Kasumi-1 (cell line): ENCODE measurements around the gene LHFPL2.

Experiments
- DNase-seq, 2 experiments: peaks; one replicate each; lab custom pipeline; 2025; lab: John Stamatoyannopoulos, UW

Gene LHFPL2

DNA sequence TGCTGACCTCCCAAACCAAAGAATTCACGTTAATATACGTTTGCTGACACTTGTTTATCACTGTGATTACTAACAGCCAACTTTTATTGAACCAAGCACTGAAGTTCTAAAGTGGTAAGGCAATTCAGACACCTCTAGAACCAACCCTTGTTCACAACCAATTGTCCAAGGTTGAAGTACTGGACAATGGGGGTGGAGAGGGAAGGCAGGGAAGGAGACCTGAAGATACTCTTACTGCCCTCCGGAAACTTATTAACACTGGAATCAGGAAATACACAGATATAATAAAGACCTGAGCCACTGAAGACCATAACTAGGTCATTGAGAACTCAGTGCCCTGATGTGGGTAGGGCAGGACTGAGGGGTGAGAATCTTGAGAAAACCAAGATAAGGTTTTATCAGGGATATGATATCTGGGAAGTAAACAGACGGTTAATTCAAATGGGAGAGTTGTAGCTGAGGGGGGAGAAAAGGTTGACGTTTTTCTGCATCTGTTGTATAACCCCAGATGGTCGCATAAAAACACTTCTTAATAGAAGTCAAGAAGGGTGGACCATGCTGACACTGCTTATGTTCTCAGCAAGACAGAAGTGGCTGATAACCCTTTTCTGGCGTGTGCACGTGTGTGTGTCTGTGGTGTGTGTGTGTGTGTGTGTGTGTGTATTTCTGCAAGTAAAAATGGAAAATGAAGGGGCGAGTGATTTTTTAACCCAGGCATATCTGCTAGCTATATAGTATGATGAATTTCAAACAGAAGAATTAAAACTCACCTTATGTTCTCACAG lies 125.9 kb downstream of the LHFPL2 start:
- DNase-seq: no peak

DNA sequence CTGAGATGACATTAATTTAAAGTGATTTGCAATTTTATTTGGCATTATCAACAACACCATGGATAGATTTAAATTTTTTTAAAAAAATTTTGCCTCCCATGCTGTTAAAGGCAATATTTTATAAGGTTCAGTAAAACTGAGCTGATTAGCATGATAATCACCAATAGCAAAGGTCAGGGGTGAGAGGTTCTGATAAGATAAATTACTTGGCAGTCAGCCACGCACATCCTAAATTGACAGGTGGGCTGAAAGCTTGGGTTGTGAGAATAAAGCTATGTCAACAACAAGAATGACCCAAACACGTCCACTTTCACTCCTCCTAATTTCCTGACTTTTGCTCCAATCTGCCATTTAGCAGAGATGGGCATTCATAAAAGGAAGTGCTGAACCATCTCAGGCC lies 127.1 kb downstream of the LHFPL2 start:
- DNase-seq: no peak

- DNase-seq: no peak
Measured at GRCh38 chr5:78519198-78519941, 129.2 kb downstream of the LHFPL2 start.

- DNase-seq: no peak
Measured at GRCh38 chr5:78518365-78519197, 130.0 kb downstream of the LHFPL2 start.

DNA sequence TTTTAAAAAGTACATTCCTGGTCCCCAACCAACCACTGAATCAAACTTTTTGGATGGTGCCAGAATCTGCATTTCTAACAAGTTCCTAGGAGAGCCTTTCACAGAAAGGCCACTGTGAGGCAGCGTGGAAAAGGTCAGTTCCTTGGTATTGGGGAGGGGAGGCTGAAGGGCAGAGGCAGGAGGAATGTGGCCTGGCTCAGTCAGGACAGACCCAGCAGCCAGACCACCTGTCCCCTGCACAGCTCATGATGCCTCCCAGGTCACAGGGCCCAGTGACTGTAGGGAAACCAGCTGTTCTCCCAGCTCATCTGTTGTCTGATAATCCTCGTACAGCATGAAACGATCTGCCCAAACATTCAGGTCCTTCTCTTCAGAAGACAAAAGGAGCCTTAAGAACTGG lies 132.9 kb downstream of the LHFPL2 start:
- no peak for DNase-seq

- no peak for DNase-seq
Measured at GRCh38 chr5:78514427-78515330, 133.9 kb downstream of the LHFPL2 start.

DNA sequence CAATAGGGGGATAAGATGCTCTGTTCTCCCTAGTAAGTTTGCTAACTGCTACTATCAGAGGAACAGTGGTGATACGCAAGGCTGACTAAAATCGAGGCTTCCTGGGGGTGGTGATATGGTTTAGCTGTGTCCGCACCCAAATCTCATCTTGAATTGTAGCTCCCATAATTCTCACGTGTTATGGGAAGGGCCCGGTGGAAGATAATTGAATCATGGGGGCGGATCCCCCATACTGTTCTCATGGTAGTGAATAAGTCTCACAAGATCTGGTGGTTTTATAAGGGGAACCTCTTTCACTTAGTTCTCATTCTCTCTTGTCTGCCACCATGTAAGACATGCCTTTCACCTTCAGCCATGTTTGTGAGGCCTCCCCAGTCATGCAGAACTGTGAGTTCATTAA lies 135.1 kb downstream of the LHFPL2 start:
- DNase-seq: no peak

DNA sequence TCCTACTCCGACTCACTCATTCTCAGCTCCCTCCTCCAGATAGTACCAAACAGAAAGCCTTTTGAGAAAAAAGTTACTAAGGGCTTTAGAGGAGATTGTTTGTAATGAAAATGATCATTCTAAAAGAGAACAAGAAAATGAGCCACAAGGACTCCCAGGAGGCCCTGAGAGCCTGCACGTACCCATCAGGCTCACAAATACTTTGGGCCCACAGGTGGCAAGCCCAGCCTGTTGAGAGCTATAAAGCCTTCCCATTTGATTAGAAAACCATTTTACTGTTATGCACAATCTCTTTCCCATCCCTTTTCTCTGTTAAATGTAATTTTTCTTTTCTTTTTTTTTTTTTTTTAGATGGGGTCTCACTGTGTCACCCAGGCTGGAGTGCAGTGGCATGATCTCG lies 136.1 kb downstream of the LHFPL2 start:
- no peak for DNase-seq

- peak; percentile 69 to 73 for DNase-seq
Measured at GRCh38 chr5:78511121-78511906, 137.3 kb downstream of the LHFPL2 start.

DNA sequence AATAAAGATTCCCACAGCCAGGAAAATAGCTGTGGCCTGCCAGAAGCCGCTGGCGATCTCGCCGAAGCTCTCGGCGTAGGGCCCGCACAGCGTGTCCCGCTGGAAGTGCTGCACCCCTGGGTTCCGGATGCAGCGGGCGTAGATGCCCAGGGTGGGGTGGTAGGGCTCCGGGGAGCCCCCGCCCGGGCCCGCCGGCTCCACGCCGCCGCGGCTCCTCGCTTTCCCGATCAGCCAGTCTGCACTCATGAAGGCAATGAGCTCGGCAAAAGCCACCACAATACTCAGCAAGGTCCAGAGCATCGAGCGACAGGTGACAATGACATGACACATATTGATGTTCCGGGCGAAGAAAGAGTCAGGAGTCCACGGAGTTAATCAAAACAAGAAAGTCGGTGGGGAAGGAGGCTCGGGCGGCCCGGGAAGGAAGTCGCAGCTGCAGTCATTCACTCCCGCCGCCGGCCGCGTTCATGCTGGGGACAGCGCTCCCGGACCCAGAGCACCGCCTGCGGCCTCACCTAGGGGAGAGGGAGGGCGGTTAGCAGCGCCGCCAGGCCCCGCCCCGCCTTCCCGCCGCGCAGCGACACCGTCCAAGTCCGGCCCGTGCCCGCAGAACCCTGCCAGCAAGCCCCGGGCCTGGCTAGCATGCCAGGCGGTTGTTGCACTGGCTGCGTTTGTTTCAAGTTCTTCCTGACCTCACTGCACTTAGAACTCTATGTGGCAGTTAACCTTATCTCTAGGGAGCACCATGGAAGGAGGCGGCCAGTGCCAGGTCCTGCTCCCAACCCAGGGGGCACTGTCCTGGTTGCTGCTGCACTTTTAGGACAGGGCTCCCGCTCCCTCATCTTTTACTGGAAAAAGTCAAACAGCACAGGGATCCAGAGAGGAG lies 138.4 kb downstream of the LHFPL2 start:
- peak; percentile 40 to 51 for DNase-seq

DNA sequence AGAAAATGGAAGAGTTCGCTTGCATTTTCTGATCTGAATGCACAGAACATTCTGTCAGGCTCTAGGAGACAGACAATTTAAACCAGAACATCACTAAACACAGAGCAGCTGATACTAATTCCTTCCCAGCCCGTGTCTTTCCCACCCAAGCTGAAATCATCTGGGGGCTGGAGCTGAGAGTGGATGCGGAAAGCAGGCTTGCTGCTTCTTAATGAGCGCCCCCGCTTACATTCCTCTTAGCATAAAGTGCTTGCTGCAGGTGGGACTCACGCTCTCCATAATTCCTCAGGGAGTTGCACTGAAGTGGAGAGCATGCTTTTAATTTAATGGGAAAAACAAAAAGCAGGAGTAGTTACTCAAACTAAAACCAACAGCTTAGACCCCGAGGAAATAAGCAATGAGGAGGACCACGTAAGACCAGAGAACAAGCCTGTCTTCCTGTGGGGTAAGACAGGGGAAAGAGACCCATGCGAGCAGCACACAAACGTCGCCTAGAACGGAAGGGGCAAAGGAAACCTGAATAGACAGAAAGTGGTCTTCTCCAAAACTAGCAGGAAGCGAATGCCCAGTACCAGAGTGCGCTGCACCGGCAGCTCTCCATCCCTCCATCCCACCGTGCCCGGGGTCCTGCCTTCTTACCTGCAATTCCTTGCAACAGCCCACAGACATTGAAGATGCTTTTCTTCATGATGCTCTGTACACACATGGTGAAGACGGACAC lies 139.3 kb downstream of the LHFPL2 start:
- no peak for DNase-seq

DNA sequence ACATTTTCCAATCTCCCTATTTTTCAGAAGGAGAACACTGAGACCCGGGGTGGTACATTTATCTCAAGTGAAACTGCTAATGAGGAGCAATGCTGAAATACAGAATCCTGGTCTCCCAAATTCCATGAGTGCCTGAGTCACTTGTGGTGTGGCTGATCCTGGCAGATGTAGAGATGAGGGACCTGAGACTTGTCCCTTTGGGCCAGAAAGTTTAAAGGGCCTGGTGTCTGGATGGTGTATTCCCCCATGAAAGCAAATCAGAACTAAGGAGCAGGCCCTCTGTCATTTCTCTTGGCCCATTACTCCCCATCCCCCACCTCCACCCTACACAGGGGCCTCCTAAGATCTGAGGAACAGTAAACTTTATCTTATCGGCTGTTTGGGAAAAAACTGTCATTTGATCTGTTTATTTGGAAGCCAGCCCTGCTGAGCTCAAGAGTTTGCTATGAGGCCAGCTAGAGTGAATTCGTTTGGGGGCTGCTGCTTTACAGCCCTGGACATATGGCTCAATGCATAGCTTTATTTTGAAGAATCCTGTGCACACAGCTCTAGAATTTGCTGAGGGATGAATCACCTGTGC lies 140.3 kb downstream of the LHFPL2 start:
- no peak for DNase-seq

GRCh38 chr5:78507531-78507930 lies 141.0 kb downstream of the LHFPL2 start:
- DNase-seq: no peak

GRCh38 chr5:78506261-78507024 lies 142.1 kb downstream of the LHFPL2 start:
- DNase-seq: no peak

DNA sequence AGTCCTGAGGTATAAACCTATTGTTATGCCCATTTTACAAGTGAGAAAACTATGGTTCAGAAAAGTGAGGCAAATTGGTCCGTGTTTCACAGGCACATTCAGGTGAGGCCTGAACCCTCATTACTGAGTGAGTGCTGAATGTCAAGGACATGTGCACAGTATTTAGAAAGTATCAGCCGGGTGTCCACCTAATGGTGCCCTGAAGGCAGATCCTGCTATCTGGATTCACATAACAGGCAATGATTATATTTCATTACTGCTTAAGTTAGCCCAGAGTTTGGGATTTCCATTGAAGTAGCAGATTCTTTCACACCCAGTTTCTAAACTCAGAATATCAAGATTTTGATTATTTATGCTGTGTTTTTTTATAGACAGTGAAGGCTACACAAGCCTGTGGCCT lies 142.7 kb downstream of the LHFPL2 start:
- DNase-seq: no peak

DNA sequence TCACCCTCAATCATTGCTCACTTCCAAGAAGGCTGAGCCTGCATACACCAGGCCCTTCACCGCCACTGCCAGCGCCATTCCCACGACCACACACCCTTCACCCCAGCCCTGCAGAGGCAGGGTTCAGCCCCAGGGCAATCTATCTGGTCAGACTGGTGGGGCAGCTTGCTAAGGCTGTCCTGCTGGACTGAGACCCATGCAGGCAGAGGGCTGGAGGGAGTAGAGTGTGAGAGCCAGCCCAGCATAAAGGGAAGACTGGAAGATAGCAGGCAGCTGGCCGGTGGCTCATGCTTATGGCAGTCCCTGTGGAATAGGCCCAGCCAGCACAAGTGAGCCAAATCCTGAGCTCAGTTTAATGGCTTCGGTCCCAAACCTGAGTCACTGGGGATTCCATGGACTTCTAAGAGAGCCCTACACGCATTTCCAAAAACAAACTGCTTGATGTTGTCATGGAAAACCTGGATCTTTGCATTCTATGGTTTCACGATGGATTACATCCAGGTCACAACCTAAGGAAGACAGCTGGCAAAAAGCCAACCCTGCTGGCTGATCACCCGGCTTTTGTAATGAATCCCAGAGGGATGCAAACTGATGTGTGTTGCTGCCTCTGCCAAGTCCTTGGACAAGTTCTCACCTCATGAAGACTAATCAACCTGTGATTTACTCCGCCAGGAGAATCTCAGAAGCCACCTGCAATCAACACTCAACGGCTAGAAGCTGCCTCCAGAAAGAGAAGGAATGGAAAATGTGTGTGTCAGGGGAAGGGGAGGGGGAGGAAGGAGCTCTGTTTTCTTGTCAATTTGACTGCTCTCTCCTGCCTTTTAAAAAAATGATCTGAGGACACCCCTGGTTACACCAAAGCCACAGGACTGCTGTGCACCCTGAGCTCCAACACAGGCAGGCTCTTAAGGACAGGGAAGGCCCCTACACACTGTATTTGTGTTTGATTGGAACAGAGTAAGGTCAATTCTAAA lies 143.6 kb downstream of the LHFPL2 start:
- no peak for DNase-seq
